ENCODE data around the gene DLL4.

DLL4 gene

GRCh38 chr15:40901053-40901443, 28.1 kb upstream of the DLL4 start:
- no peak for TF ChIP-seq CTCF (IDR thresholded peaks at IDR 0.05; ENCODE audit: low read depth, low read length)
- no peak for DNase-seq (ENCODE audit: extremely low read depth, low read depth)

- no peak for DNase-seq (ENCODE audit: extremely low read depth, low read depth)
- no peak for TF ChIP-seq CTCF (IDR thresholded peaks at IDR 0.05; ENCODE audit: low read depth, low read length)
Observed at GRCh38 chr15:40902605-40903561, 26.3 kb upstream of the DLL4 start.

GRCh38 chr15:40904552-40905201, 24.5 kb upstream of the DLL4 start:
- DNase-seq (ENCODE audit: extremely low read depth, low read depth) = no peak
- no peak for TF ChIP-seq CTCF (IDR thresholded peaks at IDR 0.05; ENCODE audit: low read depth, low read length)

GRCh38 chr15:40906091-40906990, 22.8 kb upstream of the DLL4 start:
- TF ChIP-seq CTCF (IDR thresholded peaks at IDR 0.05; ENCODE audit: low read depth, low read length) = peak; percentile 78
- peak; percentile 97 for DNase-seq (ENCODE audit: extremely low read depth, low read depth)

- DNase-seq (ENCODE audit: extremely low read depth, low read depth) = no peak
Observed at GRCh38 chr15:40906991-40907802, 21.9 kb upstream of the DLL4 start.

More at GRCh38 chr15:40906991-40907802, 21.9 kb upstream of the DLL4 start:
- no peak for TF ChIP-seq CTCF (IDR thresholded peaks at IDR 0.05; ENCODE audit: low read depth, low read length)

All from AG09319 (cell line).